OCI-LY3 (cell line): Measurements from ENCODE around the gene PNPLA7.
"Not testable (repeated sequence)": the region's sequence is repeated elsewhere in the genome, so short reads cannot be mapped to it uniquely, and the experiment has no call there.

Experiments used
- H2AFZ ChIP-seq: fragments of 200-600, 300-600 bp; shearing (Covaris generic); 2 replicates; pipeline ENCODE4 v1.6.0; 2014; ENCODE audit warnings: antibody characterized with exemption, low read depth, low read length
- H3K27ac ChIP-seq: fragments of 200-600, 300-600 bp; sonication (generic); 2 replicates; pipeline ENCODE4 v1.5.1; 2014; ENCODE audit warnings: mild to moderate bottlenecking, low read length, moderate library complexity, mixed read lengths
- H3K27me3 ChIP-seq: fragments of 200-600, 300-600 bp; sonication (generic); 2 replicates; pipeline ENCODE4 v1.6.1; 2014; ENCODE audit warnings: low read depth, low read length, mixed read lengths
- H3K36me3 ChIP-seq: fragments of 200-600, 300-600 bp; sonication (generic); replicated peaks from 2 replicates; pipeline ENCODE3; 2014; ENCODE audit warnings: low read depth, low read length, mixed read lengths
- H3K4me1 ChIP-seq: fragments of 300-600, 200-600 bp; sonication (generic); 2 replicates; pipeline ENCODE4 v1.6.1; 2014; ENCODE audit warnings: low read length, mixed read lengths
- H3K4me2 ChIP-seq: fragments of 200-600, 300-600 bp; sonication (generic); 2 replicates; pipeline ENCODE4 v1.6.1; 2014; ENCODE audit warnings: low read length, mixed read lengths
- H3K4me3 ChIP-seq: fragments of 300-600, 200-600 bp; sonication (generic); 2 replicates; pipeline ENCODE4 v1.5.1; 2014; ENCODE audit warnings: antibody characterized with exemption, mild to moderate bottlenecking, low read length, moderate library complexity
- H3K79me2 ChIP-seq: fragments of 300-600, 200-600 bp; shearing (Covaris generic); 2 replicates; pipeline ENCODE4 v1.6.1; 2014; ENCODE audit warnings: mild to moderate bottlenecking, low read length, mixed read lengths
- H3K9ac ChIP-seq: fragments of 300-600, 200-600 bp; shearing (Covaris generic); 2 replicates; pipeline ENCODE4 v1.6.0; 2014; ENCODE audit warnings: mild to moderate bottlenecking, low read length, moderate library complexity
- H3K9me3 ChIP-seq: fragments of 200-600, 300-600 bp; shearing (Covaris generic); 2 replicates; pipeline ENCODE4 v1.6.1; 2014; ENCODE audit warnings: low read length, mixed read lengths; ENCODE audit not compliant: insufficient read depth
- H4K20me1 ChIP-seq: fragments of 200-600, 300-600 bp; sonication (generic); 2 replicates; pipeline ENCODE4 v1.6.1; 2016; ENCODE audit warnings: low read length, mixed read lengths; ENCODE audit not compliant: insufficient read depth
- CTCF ChIP-seq: fragments of 200-600, 300-600 bp; sonication (generic); IDR thresholded peaks from 2 replicates; pipeline ENCODE4 v1.5.1; 2014; ENCODE audit warnings: antibody characterized with exemption, low read length, low read depth
- EZH2phosphoT487 ChIP-seq: fragments of 200-600 bp; shearing (Covaris generic); IDR thresholded peaks from 2 replicates; pipeline ENCODE4 v1.6.1; 2018; ENCODE audit warnings: antibody characterized with exemption, mixed run types, low read depth

The PNPLA7 gene

DNA sequence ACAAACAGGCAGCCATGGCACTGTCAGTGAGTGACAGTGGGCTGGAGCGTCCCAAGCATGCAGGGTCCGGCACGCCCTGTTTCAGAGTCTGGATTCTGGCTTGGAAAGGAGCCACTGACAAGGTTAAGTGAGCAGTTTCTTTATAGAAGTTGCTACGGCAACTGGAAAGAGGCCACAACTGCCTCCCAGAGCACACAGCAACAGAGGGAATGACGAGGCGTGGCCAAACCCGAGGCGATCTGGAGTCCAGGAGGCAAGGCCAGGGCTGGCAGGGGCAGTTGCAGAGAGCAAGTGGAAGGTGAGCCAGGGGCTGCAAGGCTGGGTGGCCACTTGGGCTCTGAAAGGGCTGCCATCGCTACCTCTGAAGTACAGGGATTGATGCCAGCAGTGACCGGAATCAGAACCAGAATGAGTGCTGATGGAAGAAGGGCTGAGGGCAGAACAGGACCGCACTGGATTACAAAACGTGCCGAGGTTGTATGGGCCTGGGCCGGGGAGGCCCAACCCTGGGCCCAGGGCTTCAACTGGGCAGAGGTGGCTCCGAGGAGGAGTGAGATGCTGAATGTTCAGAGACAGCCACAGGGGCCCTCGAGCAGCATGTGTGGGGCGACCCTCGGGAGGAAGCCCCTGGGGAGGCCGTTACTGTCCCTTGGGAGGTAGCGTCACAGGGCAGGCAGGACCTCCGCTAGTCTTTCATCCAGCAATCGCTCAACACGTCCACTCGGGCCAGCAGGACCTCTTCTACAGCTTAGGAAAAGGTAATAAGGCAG is 6.1 kb upstream of the PNPLA7 start:
- no peaks in the 10 kb centered on the region for H3K9me3 ChIP-seq
- no peak overlapping the region for H3K4me2 ChIP-seq
- H3K36me3 ChIP-seq, result peaks cover 31% of the 10 kb centered on the region
- no peak overlapping the region for H3K4me3 ChIP-seq
- H4K20me1 ChIP-seq, result peaks cover 3% of the 10 kb centered on the region; the same call in 1 of the 2 replicates
- no peak overlapping the region for H2AFZ ChIP-seq
- H3K9ac ChIP-seq, result no peak overlapping the region
- H3K27ac ChIP-seq, result no peak overlapping the region
- TF ChIP-seq EZH2phosphoT487 (no peak), CTCF (no peak)
- H3K4me1 ChIP-seq, result peaks cover 3% of the 10 kb centered on the region; the same call in 1 of the 2 replicates
- H3K27me3 ChIP-seq, result no peaks in the 10 kb centered on the region
- no peaks in the 10 kb centered on the region for H3K79me2 ChIP-seq

GRCh38 chr9:137555179-137555578 is 5.0 kb upstream of the PNPLA7 start:
- Histone ChIP-seq H3K9ac (no peak overlapping the region), H4K20me1 (peaks cover 3% of the 10 kb centered on the region; the same call in 1 of the 2 replicates), H3K4me1 (peaks cover 5% of the 10 kb centered on the region; the same call in 1 of the 2 replicates), H3K4me2 (no peak overlapping the region), H3K4me3 (no peak overlapping the region), H3K36me3 (peaks cover 31% of the 10 kb centered on the region), H3K27ac (no peak overlapping the region), H3K9me3 (no peaks in the 10 kb centered on the region), H3K79me2 (no peaks in the 10 kb centered on the region), H2AFZ (no peak overlapping the region), H3K27me3 (no peaks in the 10 kb centered on the region)
- no peak for TF ChIP-seq EZH2phosphoT487
- TF ChIP-seq CTCF, result no peak

GRCh38 chr9:137554349-137554748 is 4.1 kb upstream of the PNPLA7 start:
- Histone ChIP-seq H2AFZ (no peak overlapping the region), H3K27ac (no peak overlapping the region), H3K4me2 (no peak overlapping the region), H3K36me3 (peaks cover 31% of the 10 kb centered on the region), H3K27me3 (no peaks in the 10 kb centered on the region), H3K4me3 (no peak overlapping the region), H3K79me2 (no peaks in the 10 kb centered on the region), H3K9ac (no peak overlapping the region), H4K20me1 (peaks cover 3% of the 10 kb centered on the region; the same call in 1 of the 2 replicates), H3K9me3 (no peaks in the 10 kb centered on the region), H3K4me1 (peaks cover 12% of the 10 kb centered on the region; the same call in 1 of the 2 replicates)
- TF ChIP-seq EZH2phosphoT487 (no peak), CTCF (no peak)

DNA sequence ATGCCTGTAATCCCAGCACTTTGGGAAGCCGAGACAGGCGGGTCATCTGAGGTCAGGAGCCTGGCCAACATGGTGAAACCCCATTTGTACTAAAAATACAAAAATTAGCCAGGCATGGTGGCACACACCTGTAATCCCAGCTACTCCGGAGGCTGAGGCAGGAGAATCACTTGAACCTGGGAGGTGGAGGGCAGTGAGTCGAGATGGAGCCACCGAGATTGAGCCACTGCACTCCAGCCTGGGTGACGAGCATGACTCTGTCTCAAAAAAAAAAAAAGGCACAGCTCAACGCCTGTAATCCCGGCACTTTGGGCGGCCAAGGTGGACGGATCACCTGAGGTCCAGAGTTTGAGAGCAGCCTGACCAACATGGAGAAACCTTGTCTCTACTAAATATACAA is 3.5 kb upstream of the PNPLA7 start:
- H3K27me3 ChIP-seq, H3K4me3 ChIP-seq, H2AFZ ChIP-seq, H3K4me2 ChIP-seq, H3K27ac ChIP-seq, H3K9me3 ChIP-seq, H3K9ac ChIP-seq, H4K20me1 ChIP-seq, H3K79me2 ChIP-seq: not testable (repeated sequence)
- Histone ChIP-seq H3K36me3 (peaks cover 31% of the 10 kb centered on the region), H3K4me1 (peaks cover 12% of the 10 kb centered on the region; the same call in 1 of the 2 replicates)
